Measurements from ENCODE around the gene ZNF497. TPM values are rescaled to one million over a fixed set of nuclear protein-coding genes. Genes with fewer than 3 reads are reported as not detected.

ZNF497 gene
- total and polyA plus RNA-seq, 4 donors: 0.97 to 3.8 (median 2.4) TPM

GRCh38 chr19:58356766-58357480, 5.6 kb downstream of the ZNF497 start:
- DNase-seq: peak in 2 of 3 donors; percentile 37 to 46
- WGBS, 2 donors: 23 to 52% methylated on average over 69 to 75 of the region's 75 CpGs

GRCh38 chr19:58355908-58356765, 6.4 kb downstream of the ZNF497 start:
- ATAC-seq (ENCODE audit: insufficient read depth, low FRiP score) (no peak), DNase-seq (peak; percentile 44 to 73 (median 53))
- H3K27me3 ChIP-seq (ENCODE audit: control insufficient read depth in 3 of 3, insufficient read depth in 3 of 3, low read length in 2 of 3): peaks cover 0 to 12% (median 7%) of the 10 kb centered on the region in 3 donors
- H3K9ac ChIP-seq (ENCODE audit: insufficient read depth in 1 of 2, low read length in 2 of 2): no peak overlapping the region
- no peaks in the 10 kb centered on the region for H3K36me3 ChIP-seq (ENCODE audit: control insufficient read depth in 4 of 4, insufficient read depth in 4 of 4, low read length in 4 of 4)
- H3K4me3 ChIP-seq: no peak overlapping the region
- WGBS, 2 donors: 8 to 22% methylated on average over 88 to 94 of the region's 94 CpGs
- no peak for TF ChIP-seq CTCF (IDR thresholded peaks at IDR 0.05; ENCODE audit: control extremely low read depth, extremely low read depth)
- peaks cover 0 to 31% (median 0%) of the 10 kb centered on the region in 5 donors for H3K4me1 ChIP-seq (ENCODE audit: control insufficient read depth in 5 of 5, insufficient read depth in 5 of 5, low read length in 5 of 5)
- peaks cover 0 to 10% (median 0%) of the 10 kb centered on the region in 4 donors for H3K9me3 ChIP-seq (ENCODE audit: control insufficient read depth in 4 of 4, insufficient read depth in 3 of 4, low read length in 3 of 4)
- H3K27ac ChIP-seq (ENCODE audit: low read depth in 1 of 2, low read length in 1 of 2): no peak overlapping the region

More at GRCh38 chr19:58356766-58357480, 5.6 kb downstream of the ZNF497 start:
- Histone ChIP-seq H3K27ac (ENCODE audit: low read depth in 1 of 2, low read length in 1 of 2) (no peak overlapping the region), H3K9ac (ENCODE audit: insufficient read depth in 1 of 2, low read length in 2 of 2) (no peak overlapping the region), H3K9me3 (ENCODE audit: control insufficient read depth in 4 of 4, insufficient read depth in 3 of 4, low read length in 3 of 4) (peaks cover 0 to 12% (median 0%) of the 10 kb centered on the region in 4 donors), H3K27me3 (ENCODE audit: control insufficient read depth in 3 of 3, insufficient read depth in 3 of 3, low read length in 2 of 3) (peaks cover 0 to 9% (median 3%) of the 10 kb centered on the region in 3 donors), H3K4me3 (no peak overlapping the region), H3K4me1 (ENCODE audit: control insufficient read depth in 5 of 5, insufficient read depth in 5 of 5, low read length in 5 of 5) (peaks cover 0 to 38% (median 0%) of the 10 kb centered on the region in 5 donors), H3K36me3 (ENCODE audit: control insufficient read depth in 4 of 4, insufficient read depth in 4 of 4, low read length in 4 of 4) (no peaks in the 10 kb centered on the region)
- no peak for TF ChIP-seq CTCF (IDR thresholded peaks at IDR 0.05; ENCODE audit: control extremely low read depth, extremely low read depth)
- ATAC-seq (ENCODE audit: insufficient read depth, low FRiP score): no peak

- Histone ChIP-seq H3K9me3 (ENCODE audit: control insufficient read depth in 4 of 4, insufficient read depth in 3 of 4, low read length in 3 of 4) (peaks cover 0 to 10% (median 0%) of the 10 kb centered on the region in 4 donors), H3K9ac (ENCODE audit: insufficient read depth in 1 of 2, low read length in 2 of 2) (no peak overlapping the region), H3K36me3 (ENCODE audit: control insufficient read depth in 4 of 4, insufficient read depth in 4 of 4, low read length in 4 of 4) (peaks cover 0 to 3% (median 0%) of the 10 kb centered on the region in 4 donors), H3K4me1 (ENCODE audit: control insufficient read depth in 5 of 5, insufficient read depth in 5 of 5, low read length in 5 of 5) (peaks cover 0 to 37% (median 0%) of the 10 kb centered on the region in 5 donors), H3K27ac (ENCODE audit: low read depth in 1 of 2, low read length in 1 of 2) (no peak overlapping the region), H3K27me3 (ENCODE audit: control insufficient read depth in 3 of 3, insufficient read depth in 3 of 3, low read length in 2 of 3) (peaks cover 0 to 19% (median 14%) of the 10 kb centered on the region in 3 donors), H3K4me3 (no peak overlapping the region)
- DNase-seq: no peak
- no peak for ATAC-seq (ENCODE audit: insufficient read depth, low FRiP score)
- no peak for TF ChIP-seq CTCF (IDR thresholded peaks at IDR 0.05; ENCODE audit: control extremely low read depth, extremely low read depth)
- 91 to 93% methylated on average over 10 of the region's 10 CpGs for WGBS, 2 donors
These were observed 7.2 kb downstream of the ZNF497 start for GRCh38 chr19:58355215-58355796.
